ENCODE data around the gene MBNL1.

The MBNL1 gene

GRCh38 chr3:152513301-152513960, 244.7 kb downstream of the MBNL1 start:
- H3K9me3 ChIP-seq (ENCODE audit: severe bottlenecking): no peaks in the 10 kb centered on the region
- H3K27ac ChIP-seq: no peak overlapping the region
- DNase-seq: no peak
- H3K4me3 ChIP-seq (ENCODE audit: low read depth, low read length): no peak overlapping the region
- H3K27me3 ChIP-seq (ENCODE audit: insufficient read depth, low read depth, severe bottlenecking): no peaks in the 10 kb centered on the region
- H3K36me3 ChIP-seq: no peaks in the 10 kb centered on the region
- no peak for TF ChIP-seq CTCF (IDR thresholded peaks at IDR 0.05; ENCODE audit: low read depth, low read length)

All from WERI-Rb-1 (cell line).